Cardiac muscle cell (in vitro differentiated cells and primary cell): ENCODE measurements around the gene CDC42SE2. TPM values are rescaled to one million over a fixed set of nuclear protein-coding genes. Genes with fewer than 3 reads are reported as not detected.

ENCODE experiments used
- DNase-seq, 2 donors: peaks; one replicate each; pipeline versions ENCODE4 v3.0.0 to v3.0.0-alpha.2; 2010 to 2017; ENCODE audit warnings: low read depth in 1 of 2, low spot score in 1 of 2
- H3K27ac ChIP-seq: fragments of 200-600 bp; sonication (generic); 2 replicates; pipeline ENCODE4 v1.5.1; 2016
- H3K27me3 ChIP-seq: fragments of 200-600 bp; sonication (generic); 2 replicates; pipeline ENCODE4 v1.6.0; 2016; ENCODE audit warnings: control low read depth
- H3K36me3 ChIP-seq: fragments of 200-600 bp; sonication (generic); 2 replicates; pipeline ENCODE4 v1.5.1; 2016; ENCODE audit warnings: control low read depth
- H3K4me1 ChIP-seq: fragments of 200-600 bp; sonication (generic); 2 replicates; pipeline ENCODE4 v1.8.1; 2017; ENCODE audit warnings: low read depth, mild to moderate bottlenecking, mixed run types
- H3K4me3 ChIP-seq: fragments of 200-600 bp; sonication (generic); 2 replicates; pipeline ENCODE4 v1.5.1; 2016; ENCODE audit warnings: mild to moderate bottlenecking
- H3K9me3 ChIP-seq: fragments of 200-600 bp; sonication (generic); 2 replicates; pipeline ENCODE4 v1.5.1; 2017; ENCODE audit warnings: low read depth, mild to moderate bottlenecking, control low read depth
- CTCF ChIP-seq: IDR thresholded peaks from 2 replicates; pipeline ENCODE4 v1.5.1; 2012; ENCODE audit warnings: low read depth, mild to moderate bottlenecking, low read length
- polyA plus RNA-seq: library from polyadenylated mRNA; unstranded; fragments of >200 nt; fragmentation: Nextera tagmentation; extraction: Ambion mirVana; gene quantifications from 2 replicates; pipeline ENCODE4 v1.2.1, GENCODE V29; 2016
- total RNA-seq: library from RNA; depleted of rRNA; stranded (reverse); fragments of >200 nt; gene quantifications from 2 replicates; pipeline ENCODE4 v1.2.3, GENCODE V29; 2016

CDC42SE2 gene
- total and polyA plus RNA-seq, 2 experiments from 2014 or later = 15.2 to 24.1 TPM

GRCh38 chr5:131353991-131354390 is 90.1 kb downstream of the CDC42SE2 start:
- no peaks in the 10 kb centered on the region for H3K4me1 ChIP-seq
- H3K27ac ChIP-seq = no peak overlapping the region
- no peaks in the 10 kb centered on the region for H3K36me3 ChIP-seq
- no peak for TF ChIP-seq CTCF
- no peak for DNase-seq
- no peaks in the 10 kb centered on the region for H3K9me3 ChIP-seq
- H3K27me3 ChIP-seq = no peaks in the 10 kb centered on the region
- H3K4me3 ChIP-seq = no peak overlapping the region

DNA sequence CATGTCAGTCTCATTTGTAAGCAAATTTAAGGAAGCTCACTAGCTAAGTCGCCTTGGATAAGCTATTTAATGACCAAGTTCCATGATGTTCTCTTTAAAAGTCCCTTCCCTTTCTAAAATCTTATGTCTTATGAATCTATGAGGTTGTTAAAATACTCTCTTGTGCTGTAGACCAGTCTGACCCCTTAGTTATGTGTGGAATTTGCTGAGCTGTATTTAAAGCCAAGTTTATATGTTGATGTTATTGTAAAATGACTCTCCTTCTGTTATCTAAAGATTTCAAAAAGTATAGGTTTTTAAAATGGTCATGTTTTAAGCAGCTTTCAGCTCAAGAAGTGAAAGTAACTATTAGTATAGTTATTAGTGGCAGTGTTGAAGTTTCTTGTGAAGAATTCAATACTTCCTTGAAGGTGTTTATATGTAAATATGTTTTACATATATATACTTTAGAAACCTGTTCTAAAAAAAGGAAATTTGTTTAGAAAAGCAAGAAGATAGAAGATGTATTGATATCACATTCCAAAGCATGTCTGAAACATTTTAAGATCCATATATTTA is 92.2 kb downstream of the CDC42SE2 start:
- H3K4me3 ChIP-seq = no peak overlapping the region
- H3K27me3 ChIP-seq = no peaks in the 10 kb centered on the region
- no peaks in the 10 kb centered on the region for H3K9me3 ChIP-seq
- DNase-seq = peak in 1 of 2 donors; percentile 44
- no peaks in the 10 kb centered on the region for H3K36me3 ChIP-seq
- TF ChIP-seq CTCF = no peak
- H3K4me1 ChIP-seq = no peaks in the 10 kb centered on the region
- H3K27ac ChIP-seq = no peak overlapping the region

DNA sequence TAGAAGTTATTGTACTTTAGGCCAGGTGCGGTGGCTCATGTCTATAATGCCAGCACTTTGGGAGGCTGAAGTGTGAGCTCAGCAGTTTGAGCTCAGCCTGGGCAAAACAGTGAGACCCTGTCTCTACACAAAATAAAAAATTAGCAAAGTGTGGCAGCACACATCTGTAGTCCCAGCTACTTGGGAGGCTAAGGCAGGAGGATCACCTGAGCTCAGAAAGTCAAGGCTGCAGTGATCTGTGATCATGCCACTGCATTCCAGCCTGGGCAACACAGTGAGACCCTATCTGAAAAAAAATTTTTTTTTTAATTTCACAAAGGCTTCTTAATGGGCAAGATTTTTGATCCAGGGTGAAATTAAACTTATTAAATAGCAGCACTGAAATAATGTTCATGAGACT is 92.8 kb downstream of the CDC42SE2 start:
- H3K27ac ChIP-seq = no peak overlapping the region
- H3K4me3 ChIP-seq = no peak overlapping the region
- H3K27me3 ChIP-seq = no peaks in the 10 kb centered on the region
- no peak for TF ChIP-seq CTCF
- no peaks in the 10 kb centered on the region for H3K36me3 ChIP-seq
- H3K9me3 ChIP-seq = no peaks in the 10 kb centered on the region
- H3K4me1 ChIP-seq = no peaks in the 10 kb centered on the region
- DNase-seq = no peak

GRCh38 chr5:131357739-131358561 is 94.1 kb downstream of the CDC42SE2 start:
- TF ChIP-seq CTCF = no peak
- no peak for DNase-seq
- no peak overlapping the region for H3K4me3 ChIP-seq
- H3K4me1 ChIP-seq = no peaks in the 10 kb centered on the region
- no peak overlapping the region for H3K27ac ChIP-seq
- no peaks in the 10 kb centered on the region for H3K36me3 ChIP-seq
- no peaks in the 10 kb centered on the region for H3K9me3 ChIP-seq
- no peaks in the 10 kb centered on the region for H3K27me3 ChIP-seq

DNA sequence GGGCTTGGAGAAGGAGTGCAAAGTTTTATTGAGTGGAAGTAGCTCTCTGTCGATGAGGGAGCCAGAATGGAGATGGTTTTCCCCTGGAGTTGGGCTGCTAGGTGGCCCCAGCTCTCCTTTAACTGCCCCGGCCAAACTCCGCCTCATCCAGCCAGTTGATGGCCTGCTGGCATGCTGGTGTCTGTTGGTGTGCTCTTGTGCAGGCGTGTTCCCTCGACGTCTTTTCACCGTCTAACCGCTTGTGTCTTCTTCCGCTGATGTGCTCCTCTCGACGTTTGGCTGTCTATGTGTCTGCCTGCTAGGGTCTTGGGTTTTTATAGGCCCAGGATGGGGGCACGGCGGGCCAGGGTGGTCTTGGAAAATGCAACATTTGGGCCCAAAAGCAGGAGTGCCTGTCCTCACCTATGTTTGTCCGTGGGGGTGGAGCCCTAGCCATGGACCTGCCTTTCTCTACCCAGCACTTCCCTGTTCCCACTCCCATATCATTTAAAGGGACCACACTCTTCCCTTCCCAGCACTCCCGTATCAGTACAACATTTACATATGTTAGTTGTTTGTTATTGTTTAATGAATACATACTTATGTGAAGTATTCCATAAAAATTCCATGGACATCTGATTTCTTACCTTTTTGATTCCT is 97.9 kb downstream of the CDC42SE2 start:
- H3K27me3 ChIP-seq = no peaks in the 10 kb centered on the region
- no peak overlapping the region for H3K27ac ChIP-seq
- H3K9me3 ChIP-seq = no peaks in the 10 kb centered on the region
- no peak for DNase-seq
- H3K36me3 ChIP-seq = no peaks in the 10 kb centered on the region
- TF ChIP-seq CTCF = no peak
- H3K4me3 ChIP-seq = no peak overlapping the region
- H3K4me1 ChIP-seq = no peaks in the 10 kb centered on the region
